Uterus (tissue), 2 donors: ENCODE data around the gene AUTS2.

ENCODE experiments used
- POLR2A ChIP-seq, 2 donors: fragments of 450-650 bp; IDR thresholded peaks; one replicate each; pipeline ENCODE4 v1.6.1; 2016; ENCODE audit warnings: antibody characterized with exemption in 2 of 2, mild to moderate bottlenecking in 1 of 2, moderate library complexity in 1 of 2
- TF ChIP-seq, protein P1 (sequence below), 4 experiments: fragments of 200-600 bp in 2 of 4; fragments of 450-650 bp in 2 of 4; sonication (generic) in 2 of 4; IDR thresholded peaks; one replicate each; pipeline ENCODE4 v1.5.1; 2016 to 2019; ENCODE audit warnings: antibody characterized with exemption in 4 of 4, mild to moderate bottlenecking in 2 of 4, moderate library complexity in 1 of 4

DNA sequence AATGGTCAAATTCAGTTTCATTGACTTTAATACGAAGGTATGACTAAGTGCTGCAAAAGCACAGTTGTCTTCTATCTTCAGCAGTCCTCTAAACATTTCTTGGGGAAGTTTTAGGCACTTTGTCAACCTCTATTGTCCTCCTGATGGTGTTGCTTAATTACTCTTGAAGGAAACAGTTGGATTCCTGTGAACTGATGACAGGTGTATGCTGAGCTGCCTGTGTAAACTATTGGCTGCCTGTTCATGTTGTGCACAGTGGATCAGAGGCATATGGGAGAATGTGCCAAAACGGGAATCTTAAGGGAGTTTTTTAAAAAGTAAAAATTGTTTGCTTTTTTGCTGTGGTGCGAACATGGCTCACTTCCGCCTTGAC is 221.0 kb downstream of the AUTS2 start:
- TF ChIP-seq, protein P1, sequence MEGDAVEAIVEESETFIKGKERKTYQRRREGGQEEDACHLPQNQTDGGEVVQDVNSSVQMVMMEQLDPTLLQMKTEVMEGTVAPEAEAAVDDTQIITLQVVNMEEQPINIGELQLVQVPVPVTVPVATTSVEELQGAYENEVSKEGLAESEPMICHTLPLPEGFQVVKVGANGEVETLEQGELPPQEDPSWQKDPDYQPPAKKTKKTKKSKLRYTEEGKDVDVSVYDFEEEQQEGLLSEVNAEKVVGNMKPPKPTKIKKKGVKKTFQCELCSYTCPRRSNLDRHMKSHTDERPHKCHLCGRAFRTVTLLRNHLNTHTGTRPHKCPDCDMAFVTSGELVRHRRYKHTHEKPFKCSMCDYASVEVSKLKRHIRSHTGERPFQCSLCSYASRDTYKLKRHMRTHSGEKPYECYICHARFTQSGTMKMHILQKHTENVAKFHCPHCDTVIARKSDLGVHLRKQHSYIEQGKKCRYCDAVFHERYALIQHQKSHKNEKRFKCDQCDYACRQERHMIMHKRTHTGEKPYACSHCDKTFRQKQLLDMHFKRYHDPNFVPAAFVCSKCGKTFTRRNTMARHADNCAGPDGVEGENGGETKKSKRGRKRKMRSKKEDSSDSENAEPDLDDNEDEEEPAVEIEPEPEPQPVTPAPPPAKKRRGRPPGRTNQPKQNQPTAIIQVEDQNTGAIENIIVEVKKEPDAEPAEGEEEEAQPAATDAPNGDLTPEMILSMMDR (IDR thresholded peaks at IDR 0.05): no peak
- TF ChIP-seq POLR2A (IDR thresholded peaks at IDR 0.05): no peak
